Measurements from ENCODE around the gene ZFP1.
A peak's percentile ranks its signal among the peaks of the same experiment; 100 is the strongest.

The ZFP1 gene

DNA sequence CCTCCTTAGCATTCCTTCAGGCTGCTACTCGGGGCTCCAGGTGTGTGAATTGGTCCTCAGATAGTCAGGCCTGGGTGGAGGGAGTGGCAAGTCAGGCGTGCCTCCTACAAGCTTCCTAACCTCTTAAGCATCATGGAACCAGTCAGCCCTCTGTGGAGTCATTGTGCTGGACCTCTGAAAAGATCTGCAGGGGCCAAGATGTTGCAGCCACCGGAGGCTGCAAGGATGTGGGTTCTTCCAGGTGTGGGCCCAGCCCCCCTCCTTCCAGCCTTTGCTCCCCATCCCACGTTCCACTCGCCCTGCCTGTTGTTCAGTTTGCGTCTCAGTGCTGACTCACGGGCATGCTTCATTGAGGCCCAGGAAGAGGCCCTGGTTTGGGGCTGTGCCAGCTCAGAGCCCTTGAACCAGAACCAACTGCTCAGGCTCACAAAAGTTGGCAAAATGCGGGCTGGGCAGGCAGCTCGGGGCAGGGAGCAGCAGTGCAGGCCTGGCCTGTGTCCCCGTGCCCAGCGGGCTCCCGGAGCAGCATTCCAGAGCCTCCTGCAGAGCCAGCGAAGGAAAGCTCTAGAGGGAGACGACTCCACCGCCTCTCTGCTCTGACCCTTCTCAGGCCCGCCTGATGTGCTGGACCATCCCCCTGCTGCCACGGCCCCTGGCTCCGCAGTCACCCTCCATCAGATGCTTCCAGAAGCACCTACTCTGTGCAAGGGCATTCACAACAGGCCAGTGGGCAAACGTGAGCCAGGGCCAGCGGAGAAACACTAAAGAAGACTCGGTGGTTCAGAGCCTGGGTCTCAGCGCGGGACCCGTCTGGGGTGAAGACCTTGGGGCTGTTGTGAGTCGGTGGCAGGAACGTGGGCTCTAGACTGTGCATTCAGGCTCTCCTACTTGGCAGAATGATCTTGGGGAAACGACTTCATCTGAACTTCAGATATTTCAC is 39.3 kb upstream of the ZFP1 start:
- CTCF ChIA-PET = interaction anchor here (0.8 to 7.0 kb wide), 13 partner anchors 8 to 247 kb away, joined by 3 to 108 read pairs (median 13); partner anchors contain the start of gene ZNRF1
- DNase-seq (ENCODE audit: extremely low spot score) = peak; percentile 28
- TF ChIP-seq, protein P1, sequence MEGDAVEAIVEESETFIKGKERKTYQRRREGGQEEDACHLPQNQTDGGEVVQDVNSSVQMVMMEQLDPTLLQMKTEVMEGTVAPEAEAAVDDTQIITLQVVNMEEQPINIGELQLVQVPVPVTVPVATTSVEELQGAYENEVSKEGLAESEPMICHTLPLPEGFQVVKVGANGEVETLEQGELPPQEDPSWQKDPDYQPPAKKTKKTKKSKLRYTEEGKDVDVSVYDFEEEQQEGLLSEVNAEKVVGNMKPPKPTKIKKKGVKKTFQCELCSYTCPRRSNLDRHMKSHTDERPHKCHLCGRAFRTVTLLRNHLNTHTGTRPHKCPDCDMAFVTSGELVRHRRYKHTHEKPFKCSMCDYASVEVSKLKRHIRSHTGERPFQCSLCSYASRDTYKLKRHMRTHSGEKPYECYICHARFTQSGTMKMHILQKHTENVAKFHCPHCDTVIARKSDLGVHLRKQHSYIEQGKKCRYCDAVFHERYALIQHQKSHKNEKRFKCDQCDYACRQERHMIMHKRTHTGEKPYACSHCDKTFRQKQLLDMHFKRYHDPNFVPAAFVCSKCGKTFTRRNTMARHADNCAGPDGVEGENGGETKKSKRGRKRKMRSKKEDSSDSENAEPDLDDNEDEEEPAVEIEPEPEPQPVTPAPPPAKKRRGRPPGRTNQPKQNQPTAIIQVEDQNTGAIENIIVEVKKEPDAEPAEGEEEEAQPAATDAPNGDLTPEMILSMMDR (IDR thresholded peaks at IDR 0.05; ENCODE audit: control extremely low read depth, extremely low read depth, low read depth, missing control alignments) = no peak
- POLR2A ChIA-PET = no interaction called here

DNA sequence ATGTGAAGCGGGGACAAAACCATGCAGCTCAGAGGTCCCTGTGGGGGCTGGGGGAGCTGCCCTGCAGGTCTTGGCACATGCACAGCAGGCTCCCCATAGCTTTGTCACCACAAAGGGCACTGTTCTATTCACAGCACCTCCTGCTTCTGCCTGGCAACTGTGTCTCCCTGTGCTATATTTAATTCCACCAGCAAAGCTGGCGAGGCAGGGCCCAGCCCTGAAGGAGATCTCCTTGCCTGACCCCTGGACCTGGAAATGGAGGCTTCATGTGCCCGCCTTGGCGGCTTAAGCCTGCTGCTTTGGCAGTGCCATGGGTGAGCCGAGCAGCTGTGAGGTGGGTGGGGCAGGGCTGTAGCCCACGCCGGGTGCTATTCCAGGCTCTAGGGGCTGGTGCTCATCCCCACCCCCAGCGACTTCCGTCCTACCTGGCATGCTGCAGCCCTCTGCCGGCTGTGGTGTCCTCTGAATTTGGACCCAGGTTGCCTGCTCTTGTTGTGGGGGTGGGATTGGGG is 38.5 kb upstream of the ZFP1 start:
- CTCF ChIA-PET = interaction anchor here (0.8 to 7.0 kb wide), 13 partner anchors 9 to 291 kb away, joined by 3 to 108 read pairs (median 13); partner anchors contain the start of gene ZNRF1
- peak; percentile 23 for DNase-seq (ENCODE audit: extremely low spot score)
- POLR2A ChIA-PET = no interaction called here
- TF ChIP-seq, protein P1 (IDR thresholded peaks at IDR 0.05; ENCODE audit: control extremely low read depth, extremely low read depth, low read depth, missing control alignments) = no peak

DNA sequence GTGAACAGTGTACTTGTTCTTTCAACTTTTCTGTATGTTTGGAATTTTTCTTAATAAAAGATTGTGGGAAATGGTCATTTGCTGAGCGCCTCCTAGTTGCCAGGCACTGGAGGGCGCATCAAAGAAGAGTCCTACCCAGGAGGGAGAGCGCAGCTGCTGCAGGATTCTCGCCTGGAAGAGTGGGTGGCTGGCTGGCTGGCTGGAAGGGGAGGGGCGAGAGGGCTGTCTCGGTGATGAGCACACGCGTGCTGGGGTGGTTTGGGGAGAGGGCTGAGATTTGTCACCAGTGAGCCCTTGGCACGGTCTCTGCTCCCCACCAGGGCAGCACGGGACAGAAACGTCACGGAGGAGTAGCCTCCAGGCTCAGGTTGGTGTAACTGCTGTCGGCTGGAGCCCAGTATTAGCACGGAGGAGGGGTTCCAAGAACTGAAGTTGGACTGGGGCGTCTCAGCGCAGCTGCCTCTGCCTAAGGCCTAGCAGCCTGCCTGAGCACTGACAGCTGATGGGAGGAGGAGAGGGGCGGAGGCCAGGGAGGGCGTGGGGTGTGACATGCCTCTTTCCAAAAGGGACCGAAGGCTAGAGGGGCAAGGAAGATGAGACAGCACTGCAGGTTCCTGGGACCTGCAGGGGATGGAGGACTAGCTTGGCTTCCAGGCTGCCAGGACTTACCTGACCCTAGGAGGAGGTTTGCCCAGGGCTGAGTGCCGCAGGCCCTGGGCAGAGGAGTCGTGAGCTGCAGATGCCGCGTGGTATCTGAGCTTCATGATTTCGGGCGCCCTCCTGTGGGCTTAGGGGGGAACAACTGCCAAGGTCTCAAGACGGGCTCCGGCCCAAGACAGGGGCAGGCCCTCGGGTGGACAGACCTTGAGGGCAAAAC is 37.4 kb upstream of the ZFP1 start:
- peak; percentile 92 for DNase-seq (ENCODE audit: extremely low spot score)
- TF ChIP-seq, protein P1 (IDR thresholded peaks at IDR 0.05; ENCODE audit: control extremely low read depth, extremely low read depth, low read depth, missing control alignments) = peak; percentile 93
- CTCF ChIA-PET = interaction anchor here (0.7 to 7.0 kb wide), 65 partner anchors 9 to 599 kb away, joined by 3 to 108 read pairs (median 6); partner anchors contain the start of genes FA2H, WDR59, ZFP1 and ZNRF1
- POLR2A ChIA-PET = interaction anchor here (1.1 kb wide), 1 partner anchor 113 kb away, joined by 3 read pairs; no protein-coding TSS in a partner anchor

DNA sequence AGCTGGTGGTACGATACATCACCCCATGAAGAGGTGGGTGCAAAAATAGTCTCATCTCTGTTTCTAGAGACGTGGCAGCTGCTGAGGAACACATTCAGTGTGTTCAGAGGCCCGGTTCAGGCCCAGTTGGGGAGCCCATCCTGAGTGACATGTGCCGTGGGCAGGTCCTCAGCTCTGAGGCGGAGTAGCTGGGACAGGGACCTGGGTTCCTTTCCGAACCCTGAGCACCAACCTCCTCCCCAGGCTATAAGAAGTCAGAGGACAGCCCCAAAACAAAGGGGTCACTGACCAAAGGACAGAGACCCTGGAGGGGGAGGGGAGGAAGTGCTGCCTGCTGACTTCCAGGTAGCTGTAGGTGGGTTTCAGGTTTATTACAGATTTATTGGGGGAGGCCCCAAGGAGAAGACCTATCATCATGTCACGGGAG is 36.8 kb upstream of the ZFP1 start:
- ChIA-PET POLR2A (interaction anchor here (1.1 kb wide), 1 partner anchor 113 kb away, joined by 3 read pairs; no protein-coding TSS in a partner anchor), CTCF (interaction anchor here (0.7 to 7.0 kb wide), 63 partner anchors 9 to 598 kb away, joined by 3 to 108 read pairs (median 6); partner anchors contain the start of genes FA2H, WDR59, ZFP1 and ZNRF1)
- TF ChIP-seq, protein P1 (IDR thresholded peaks at IDR 0.05; ENCODE audit: control extremely low read depth, extremely low read depth, low read depth, missing control alignments) = no peak
- DNase-seq (ENCODE audit: extremely low spot score) = no peak

DNA sequence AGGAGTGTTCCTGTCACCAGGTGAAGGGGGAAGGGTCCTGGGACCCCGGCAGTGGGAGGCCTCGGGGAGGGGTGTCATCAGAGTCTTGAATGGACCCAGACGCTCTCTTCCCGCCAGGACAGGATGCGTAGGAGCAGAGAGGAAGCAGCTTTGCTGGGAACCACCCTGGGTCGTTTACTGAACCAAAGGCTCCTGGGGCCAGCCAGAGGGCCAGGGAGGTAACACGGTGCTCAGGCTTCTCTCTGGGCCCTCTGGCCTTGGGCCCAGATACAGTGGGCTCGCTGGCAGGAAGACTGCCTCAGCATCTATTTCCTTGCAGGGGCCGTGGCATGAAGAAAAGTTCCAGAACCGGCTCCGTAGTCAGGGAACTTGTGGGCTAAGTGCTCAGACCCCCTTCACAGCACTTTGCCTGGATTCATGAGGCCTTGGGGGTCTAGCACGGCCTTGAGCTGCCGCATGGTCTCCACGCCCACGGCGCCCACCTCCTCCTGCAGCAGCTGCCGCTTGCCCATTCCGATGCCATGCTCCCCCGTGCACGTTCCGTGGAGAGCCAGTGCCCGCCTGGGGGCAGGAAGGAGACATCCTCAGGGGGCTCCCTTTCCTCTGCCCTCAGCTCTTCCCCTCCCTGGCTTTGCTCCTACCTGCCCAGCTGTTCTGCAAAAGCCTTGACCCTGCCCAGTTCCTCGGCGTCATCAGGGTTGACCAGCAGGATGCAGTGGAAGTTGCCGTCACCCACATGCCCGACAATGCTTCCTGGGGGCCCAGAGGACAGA is 36.2 kb upstream of the ZFP1 start:
- ChIA-PET POLR2A (interaction anchor here (1.1 kb wide), 1 partner anchor 114 kb away, joined by 3 read pairs; no protein-coding TSS in a partner anchor), CTCF (interaction anchor here (0.8 to 7.0 kb wide), 54 partner anchors 9 to 414 kb away, joined by 3 to 108 read pairs (median 7); partner anchors contain the start of genes FA2H, WDR59, ZFP1 and ZNRF1)
- no peak for DNase-seq (ENCODE audit: extremely low spot score)
- TF ChIP-seq, protein P1 (IDR thresholded peaks at IDR 0.05; ENCODE audit: control extremely low read depth, extremely low read depth, low read depth, missing control alignments) = no peak
